MM.1S (cell line): ENCODE measurements around the gene LGR4.

Experiments used
- DNase-seq: peaks from one replicate; pipeline ENCODE4 v3.0.0-alpha.2; 2015
- H2AFZ ChIP-seq: fragments of 300-600 bp; sonication (generic); 2 replicates; pipeline ENCODE4 v1.6.0; 2016; ENCODE audit warnings: antibody characterized with exemption, low read length
- H3F3A ChIP-seq: fragments of 300-600 bp; sonication (generic); 2 replicates; pipeline ENCODE4 v1.6.1; 2016; ENCODE audit warnings: mild to moderate bottlenecking, antibody characterized with exemption, low read length, moderate library complexity, mixed read lengths; ENCODE audit not compliant: insufficient read depth
- H3K27ac ChIP-seq: fragments of 300-600 bp; sonication (generic); 2 replicates; pipeline ENCODE4 v1.5.1; 2016; ENCODE audit warnings: mild to moderate bottlenecking, low read length
- H3K27me3 ChIP-seq: fragments of 300-600 bp; sonication (generic); replicated peaks from 2 replicates; pipeline ENCODE4 v1.6.0; 2016; ENCODE audit warnings: low read length; ENCODE audit not compliant: insufficient read depth
- H3K36me3 ChIP-seq: fragments of 300-600 bp; sonication (generic); replicated peaks from 2 replicates; pipeline ENCODE4 v1.6.1; 2016; ENCODE audit warnings: mild to moderate bottlenecking, low read length, mixed read lengths; ENCODE audit not compliant: insufficient read depth
- H3K4me1 ChIP-seq: fragments of 300-600 bp; sonication (generic); 2 replicates; pipeline ENCODE4 v1.6.1; 2016; ENCODE audit warnings: low read length, mixed read lengths
- H3K4me2 ChIP-seq: fragments of 300-600 bp; sonication (generic); 2 replicates; pipeline ENCODE4 v1.6.0; 2016; ENCODE audit warnings: low read depth, low read length
- H3K4me3 ChIP-seq: fragments of 300-600 bp; sonication (generic); 2 replicates; pipeline ENCODE4 v1.5.1; 2016; ENCODE audit warnings: low read length, mixed read lengths
- H3K79me2 ChIP-seq: fragments of 300-600 bp; sonication (generic); 2 replicates; pipeline ENCODE4 v1.6.1; 2016; ENCODE audit warnings: mixed run types, low read length, mixed read lengths
- H3K9ac ChIP-seq: fragments of 300-600 bp; sonication (generic); 2 replicates; pipeline ENCODE4 v1.6.1; 2016; ENCODE audit warnings: low read length, mixed read lengths
- H3K9me2 ChIP-seq: fragments of 300-600 bp; sonication (generic); replicated peaks from 2 replicates; pipeline ENCODE4 v1.6.1; 2016; ENCODE audit warnings: mild to moderate bottlenecking, low read length, mixed read lengths; ENCODE audit not compliant: insufficient read depth
- H3K9me3 ChIP-seq: fragments of 300-600 bp; sonication (generic); replicated peaks from 2 replicates; pipeline ENCODE4 v1.6.1; 2016; ENCODE audit warnings: mild to moderate bottlenecking, low read length, mixed read lengths; ENCODE audit not compliant: insufficient read depth
- H4K20me1 ChIP-seq: fragments of 300-600 bp; sonication (generic); 2 replicates; pipeline ENCODE4 v1.6.1; 2016; ENCODE audit warnings: mild to moderate bottlenecking, low read length, moderate library complexity, mixed read lengths; ENCODE audit not compliant: insufficient read depth
- CTCF ChIP-seq: fragments of 300-600 bp; sonication (generic); IDR thresholded peaks from 2 replicates; pipeline ENCODE4 v1.5.1; 2016; ENCODE audit warnings: antibody characterized with exemption, low read length, mixed read lengths
- EZH2 ChIP-seq: fragments of 300-600 bp; sonication (generic); optimal IDR thresholded peaks from 2 replicates; pipeline ENCODE3; 2017; ENCODE audit warnings: low read depth, mild to moderate bottlenecking, antibody characterized with exemption, low read length, mixed read lengths
- EZH2phosphoT487 ChIP-seq: fragments of 300-600 bp; sonication (generic); IDR thresholded peaks from 2 replicates; pipeline ENCODE4 v1.6.1; 2018; ENCODE audit warnings: antibody characterized with exemption, low read length

Gene LGR4

DNA sequence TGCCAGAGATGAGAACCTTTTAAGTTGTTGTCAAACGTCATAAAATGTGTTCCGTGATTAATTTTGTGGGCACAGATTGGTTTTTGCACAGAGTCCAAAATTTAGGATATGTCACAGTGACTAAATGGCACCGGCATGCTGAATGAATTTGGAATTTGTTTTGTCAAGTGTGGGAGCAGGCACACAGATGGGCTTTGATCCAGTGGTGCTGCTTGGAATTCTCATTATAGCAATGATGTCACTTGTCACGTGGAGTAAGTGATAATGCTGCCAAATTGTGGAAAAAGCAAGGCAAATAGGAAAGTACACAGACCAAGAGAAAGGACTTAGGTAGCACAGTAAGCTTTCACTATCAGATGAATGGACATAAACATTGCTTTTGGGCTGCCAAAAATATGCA, 42.0 kb upstream of the LGR4 start:
- H3K27ac ChIP-seq: no peak overlapping the region
- no peak overlapping the region for H3K4me3 ChIP-seq
- no peaks in the 10 kb centered on the region for H3K36me3 ChIP-seq
- H3F3A ChIP-seq: no peaks in the 10 kb centered on the region
- H4K20me1 ChIP-seq: no peaks in the 10 kb centered on the region
- H3K4me2 ChIP-seq: no peak overlapping the region
- H3K9me3 ChIP-seq: no peaks in the 10 kb centered on the region
- DNase-seq: no peak
- TF ChIP-seq EZH2 (no peak), EZH2phosphoT487 (no peak), CTCF (no peak)
- no peak overlapping the region for H2AFZ ChIP-seq
- no peaks in the 10 kb centered on the region for H3K79me2 ChIP-seq
- no peaks in the 10 kb centered on the region for H3K27me3 ChIP-seq
- no peaks in the 10 kb centered on the region for H3K4me1 ChIP-seq
- no peak overlapping the region for H3K9ac ChIP-seq
- no peaks in the 10 kb centered on the region for H3K9me2 ChIP-seq

DNA sequence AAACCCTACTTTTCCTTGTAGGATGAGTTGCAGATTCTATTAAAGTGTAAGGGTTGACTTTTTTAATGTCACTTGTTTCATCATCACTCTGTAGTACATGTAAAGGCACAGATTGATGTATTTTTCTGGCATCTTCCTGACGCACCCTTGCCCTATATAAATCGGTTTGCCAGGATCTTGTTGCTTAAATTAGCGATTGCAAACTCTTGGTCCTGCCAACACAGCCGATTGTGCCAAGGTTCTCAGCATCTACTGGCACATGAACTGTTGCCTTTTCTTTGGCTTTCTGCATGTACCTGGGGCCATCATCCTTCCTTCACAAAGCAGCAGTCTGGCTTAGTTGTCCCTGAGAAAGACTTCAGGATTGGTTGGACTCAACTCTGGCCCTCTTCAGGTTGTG, 41.5 kb upstream of the LGR4 start:
- H3K4me3 ChIP-seq: no peak overlapping the region
- no peak overlapping the region for H2AFZ ChIP-seq
- no peaks in the 10 kb centered on the region for H3K79me2 ChIP-seq
- H3K27me3 ChIP-seq: no peaks in the 10 kb centered on the region
- no peak overlapping the region for H3K9ac ChIP-seq
- H3K9me2 ChIP-seq: no peaks in the 10 kb centered on the region
- no peak overlapping the region for H3K4me2 ChIP-seq
- no peaks in the 10 kb centered on the region for H3K36me3 ChIP-seq
- no peaks in the 10 kb centered on the region for H3K4me1 ChIP-seq
- DNase-seq: no peak
- no peak for TF ChIP-seq EZH2
- TF ChIP-seq CTCF: no peak
- TF ChIP-seq EZH2phosphoT487: no peak
- no peak overlapping the region for H3K27ac ChIP-seq
- no peaks in the 10 kb centered on the region for H4K20me1 ChIP-seq
- H3F3A ChIP-seq: no peaks in the 10 kb centered on the region
- no peaks in the 10 kb centered on the region for H3K9me3 ChIP-seq

GRCh38 chr11:27513389-27513788, 40.8 kb upstream of the LGR4 start:
- TF ChIP-seq EZH2 (no peak), EZH2phosphoT487 (no peak), CTCF (no peak)
- Histone ChIP-seq H3K36me3 (no peaks in the 10 kb centered on the region), H3K9ac (no peak overlapping the region), H3K4me1 (no peaks in the 10 kb centered on the region), H3K79me2 (no peaks in the 10 kb centered on the region), H3K4me3 (no peak overlapping the region), H3F3A (no peaks in the 10 kb centered on the region), H3K9me2 (no peaks in the 10 kb centered on the region), H2AFZ (no peak overlapping the region), H4K20me1 (no peaks in the 10 kb centered on the region), H3K27me3 (no peaks in the 10 kb centered on the region), H3K4me2 (no peak overlapping the region), H3K9me3 (no peaks in the 10 kb centered on the region), H3K27ac (no peak overlapping the region)
- no peak for DNase-seq
